OCI-LY7 (cell line): ENCODE data around the gene TST. TPM values are rescaled to one million over a fixed set of nuclear protein-coding genes. Genes with fewer than 3 reads are reported as not detected.

Experiments
- BruUV-seq: library from RNA; stranded (reverse); fragments of 400-500 nt; replicated peaks from 2 replicates; lab custom pipeline; 2021; lab: Mats Ljungman, UMichigan
- CTCF ChIA-PET: fragments of 300-600 bp; sonication (Branson Sonifier 250); formaldehyde crosslinking; loops from one replicate; lab custom pipeline; 2022; ENCODE audit warnings: antibody characterized with exemption; ENCODE audit not compliant: unreplicated experiment; lab: Charles Lee
- POLR2A ChIA-PET: fragments of 300-600 bp; sonication (Branson Sonifier 250); formaldehyde crosslinking; loops from one replicate; lab custom pipeline; 2022; ENCODE audit warnings: antibody characterized with exemption; lab: Charles Lee
- DNase-seq: peaks from one replicate; pipeline ENCODE4 v3.0.0-alpha.2; 2015; ENCODE audit warnings: low spot score
- H2AFZ ChIP-seq: fragments of 200-600 bp; sonication (generic), shearing (Covaris generic); 2 replicates; pipeline ENCODE4 v1.6.1; 2014; ENCODE audit warnings: mild to moderate bottlenecking, antibody characterized with exemption, low read length, moderate library complexity
- H3K27ac ChIP-seq: fragments of 200-600 bp; sonication (generic); 2 replicates; pipeline ENCODE4 v1.5.1; 2014; ENCODE audit warnings: mixed run types, low read depth, mild to moderate bottlenecking, moderate library complexity, low read length, inconsistent platforms; ENCODE audit not compliant: poor library complexity, severe bottlenecking
- H3K36me3 ChIP-seq: fragments of 200-600 bp; sonication (generic); 2 replicates; pipeline ENCODE4 v1.6.1; 2014; ENCODE audit warnings: mild to moderate bottlenecking, antibody characterized with exemption, low read length, moderate library complexity, mixed read lengths; ENCODE audit not compliant: insufficient read depth
- H3K4me1 ChIP-seq: fragments of 200-600 bp; sonication (generic); 2 replicates; pipeline ENCODE4 v1.5.1; 2014; ENCODE audit warnings: mild to moderate bottlenecking, low read length; ENCODE audit not compliant: insufficient read depth, poor library complexity, severe bottlenecking
- H3K4me2 ChIP-seq: fragments of 200-600 bp; sonication (generic); 2 replicates; pipeline ENCODE4 v1.6.1; 2014; ENCODE audit warnings: mild to moderate bottlenecking, low read length
- H3K4me3 ChIP-seq: fragments of 200-600 bp; sonication (generic); 2 replicates; pipeline ENCODE4 v1.5.1; 2014; ENCODE audit warnings: mild to moderate bottlenecking, low read depth, low read length; ENCODE audit not compliant: poor library complexity, severe bottlenecking
- H3K79me2 ChIP-seq: fragments of 200-600 bp; sonication (generic); 2 replicates; pipeline ENCODE4 v1.6.1; 2016; ENCODE audit warnings: low read depth, mild to moderate bottlenecking, low read length, moderate library complexity, mixed read lengths; ENCODE audit not compliant: insufficient read depth
- H3K9me2 ChIP-seq: fragments of 200-600 bp; sonication (generic); 2 replicates; pipeline ENCODE4 v1.6.1; 2016; ENCODE audit warnings: mild to moderate bottlenecking, low read length, mixed read lengths; ENCODE audit not compliant: insufficient read depth
- H3K9me3 ChIP-seq: fragments of 200-600 bp; sonication (generic); 2 replicates; pipeline ENCODE4 v1.6.1; 2014; ENCODE audit warnings: mild to moderate bottlenecking, mixed run types, low read length, mixed read lengths
- H4K20me1 ChIP-seq: fragments of 200-600 bp; sonication (generic); 2 replicates; pipeline ENCODE4 v1.6.1; 2014; ENCODE audit warnings: mild to moderate bottlenecking, antibody characterized with exemption, low read length, moderate library complexity, mixed read lengths; ENCODE audit not compliant: insufficient read depth
- EZH2phosphoT487 ChIP-seq: fragments of 200-600 bp; sonication (generic); IDR thresholded peaks from 2 replicates; pipeline ENCODE4 v1.6.1; 2018; ENCODE audit warnings: low read depth, borderline replicate concordance, mild to moderate bottlenecking, mixed run types, antibody characterized with exemption, low read length, moderate library complexity, mixed read lengths
- intact Hi-C: fragments of 100-400 bp; cut with micrococcal nuclease; formaldehyde crosslinking; loops from one replicate; pipeline ENCODE4 v1.10.0; 2022; ENCODE audit not compliant: unreplicated experiment
- total RNA-seq, 2 experiments: library from RNA; depleted of rRNA in 1 of 2; stranded (reverse); fragments of >200 nt in 1 of 2; shearing (Covaris generic) in 1 of 2; gene quantifications; 2 replicates each; pipeline ENCODE4 v1.2.3, GENCODE V29; 2014 to 2022
- TF ChIP-seq, protein P1 (sequence below): fragments of 200-600 bp; sonication (generic); conservative IDR thresholded peaks from 2 replicates; pipeline ENCODE4 v1.5.1; 2014; ENCODE audit warnings: mild to moderate bottlenecking, antibody characterized with exemption, low read length, moderate library complexity, mixed read lengths

Gene TST
- total RNA-seq, 2 experiments from 2014 or later = 36.0 to 41.5 TPM

GRCh38 chr22:36966851-36967540 lies 52.3 kb downstream of the TST start:
- no peaks in the 10 kb centered on the region for H3K79me2 ChIP-seq
- intact Hi-C loops = no loop called here
- no peaks in the 10 kb centered on the region for H3K4me1 ChIP-seq
- no peak overlapping the region for H2AFZ ChIP-seq
- ChIA-PET POLR2A (no interaction called here), CTCF (no interaction called here)
- no TSS peak for BruUV-seq
- no peak overlapping the region for H3K4me3 ChIP-seq
- DNase-seq = no peak
- H3K9me2 ChIP-seq = no peaks in the 10 kb centered on the region
- no peaks in the 10 kb centered on the region for H3K9me3 ChIP-seq
- no peak overlapping the region for H3K4me2 ChIP-seq
- TF ChIP-seq EZH2phosphoT487 = no peak
- TF ChIP-seq, protein P1, sequence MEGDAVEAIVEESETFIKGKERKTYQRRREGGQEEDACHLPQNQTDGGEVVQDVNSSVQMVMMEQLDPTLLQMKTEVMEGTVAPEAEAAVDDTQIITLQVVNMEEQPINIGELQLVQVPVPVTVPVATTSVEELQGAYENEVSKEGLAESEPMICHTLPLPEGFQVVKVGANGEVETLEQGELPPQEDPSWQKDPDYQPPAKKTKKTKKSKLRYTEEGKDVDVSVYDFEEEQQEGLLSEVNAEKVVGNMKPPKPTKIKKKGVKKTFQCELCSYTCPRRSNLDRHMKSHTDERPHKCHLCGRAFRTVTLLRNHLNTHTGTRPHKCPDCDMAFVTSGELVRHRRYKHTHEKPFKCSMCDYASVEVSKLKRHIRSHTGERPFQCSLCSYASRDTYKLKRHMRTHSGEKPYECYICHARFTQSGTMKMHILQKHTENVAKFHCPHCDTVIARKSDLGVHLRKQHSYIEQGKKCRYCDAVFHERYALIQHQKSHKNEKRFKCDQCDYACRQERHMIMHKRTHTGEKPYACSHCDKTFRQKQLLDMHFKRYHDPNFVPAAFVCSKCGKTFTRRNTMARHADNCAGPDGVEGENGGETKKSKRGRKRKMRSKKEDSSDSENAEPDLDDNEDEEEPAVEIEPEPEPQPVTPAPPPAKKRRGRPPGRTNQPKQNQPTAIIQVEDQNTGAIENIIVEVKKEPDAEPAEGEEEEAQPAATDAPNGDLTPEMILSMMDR = no peak
- H4K20me1 ChIP-seq = no peaks in the 10 kb centered on the region
- no peaks in the 10 kb centered on the region for H3K36me3 ChIP-seq
- H3K27ac ChIP-seq = no peak overlapping the region

DNA sequence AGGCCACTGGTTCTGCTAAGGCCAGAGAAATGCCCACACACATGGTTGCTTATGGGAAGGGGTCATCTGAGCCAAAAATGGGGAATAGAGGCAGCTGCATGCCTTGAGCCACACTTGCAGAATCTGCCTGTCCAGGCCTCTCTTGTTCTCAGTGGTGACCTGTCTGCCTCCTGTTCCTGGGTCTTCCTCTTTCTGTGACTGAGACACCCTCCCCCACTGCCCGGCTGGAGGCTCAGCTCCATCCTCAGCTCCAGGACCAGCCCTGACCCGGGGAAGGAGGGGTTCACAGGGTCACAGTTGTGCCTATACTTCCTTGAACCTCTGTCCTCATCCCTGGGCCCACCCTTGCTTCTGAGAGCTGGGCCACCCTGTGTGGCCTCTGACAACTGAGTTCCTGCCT lies 53.6 kb downstream of the TST start:
- H2AFZ ChIP-seq = no peak overlapping the region
- H4K20me1 ChIP-seq = no peaks in the 10 kb centered on the region
- no peak overlapping the region for H3K27ac ChIP-seq
- no peaks in the 10 kb centered on the region for H3K9me2 ChIP-seq
- H3K36me3 ChIP-seq = no peaks in the 10 kb centered on the region
- CTCF ChIA-PET = no interaction called here
- TF ChIP-seq, protein P1 = no peak
- TF ChIP-seq EZH2phosphoT487 = no peak
- H3K79me2 ChIP-seq = no peaks in the 10 kb centered on the region
- intact Hi-C loops = no loop called here
- DNase-seq = no peak
- no TSS peak for BruUV-seq
- H3K4me1 ChIP-seq = no peaks in the 10 kb centered on the region
- POLR2A ChIA-PET = interaction anchor here (0.6 kb wide), 1 partner anchor 8 kb away, joined by 4 read pairs; no protein-coding TSS in a partner anchor
- H3K4me2 ChIP-seq = no peak overlapping the region
- H3K4me3 ChIP-seq = no peak overlapping the region
- H3K9me3 ChIP-seq = no peaks in the 10 kb centered on the region

- Histone ChIP-seq H3K79me2 (no peaks in the 10 kb centered on the region), H3K9me2 (no peaks in the 10 kb centered on the region), H2AFZ (no peak overlapping the region), H3K36me3 (no peaks in the 10 kb centered on the region), H3K9me3 (no peaks in the 10 kb centered on the region), H4K20me1 (no peaks in the 10 kb centered on the region), H3K4me1 (no peaks in the 10 kb centered on the region), H3K27ac (no peak overlapping the region), H3K4me2 (no peak overlapping the region), H3K4me3 (no peak overlapping the region)
- ChIA-PET POLR2A (interaction anchor here (0.6 kb wide), 1 partner anchor 16 kb away, joined by 4 read pairs; no protein-coding TSS in a partner anchor), CTCF (no interaction called here)
- no TSS peak for BruUV-seq
- no peak for TF ChIP-seq EZH2phosphoT487
- intact Hi-C loops = no loop called here
- DNase-seq = no peak
Measured at GRCh38 chr22:36964106-36964505, 55.1 kb downstream of the TST start.
